RWPE2 (cell line): ENCODE data around the gene MIPOL1.
A peak's percentile ranks its signal among the peaks of the same experiment; 100 is the strongest.

Experiments used
- ATAC-seq: fragments of 200-7000 bp; cut with Tn5 transposase; 3 replicates; pipeline ENCODE4 v1.9.1; 2021; ENCODE audit warnings: low read depth
- DNase-seq: peaks from one replicate; pipeline ENCODE4 v3.0.0-alpha.2; 2020; ENCODE audit warnings: low spot score
- H3K27ac ChIP-seq: fragments of 450-650 bp; 2 replicates; pipeline ENCODE4 v1.5.1; 2017; ENCODE audit warnings: mild to moderate bottlenecking; ENCODE audit not compliant: poor library complexity, severe bottlenecking
- H3K27me3 ChIP-seq: fragments of 250-450 bp; sonication (Bioruptor Pico); 2 replicates; pipeline ENCODE4 v1.5.1; 2021; ENCODE audit warnings: mild to moderate bottlenecking, moderate library complexity; ENCODE audit not compliant: insufficient read depth, poor library complexity, severe bottlenecking
- H3K36me3 ChIP-seq: fragments of 250-450 bp; sonication (Bioruptor Pico); 2 replicates; pipeline ENCODE4 v1.5.1; 2020; ENCODE audit warnings: low read depth, mild to moderate bottlenecking, moderate library complexity
- H3K4me1 ChIP-seq: fragments of 250-450 bp; sonication (Bioruptor Pico); 2 replicates; pipeline ENCODE4 v1.5.1; 2021; ENCODE audit warnings: mild to moderate bottlenecking, moderate library complexity; ENCODE audit not compliant: insufficient read depth, poor library complexity, severe bottlenecking
- H3K4me3 ChIP-seq: fragments of 250-450 bp; sonication (Bioruptor Pico); 2 replicates; pipeline ENCODE4 v1.5.1; 2021; ENCODE audit warnings: mild to moderate bottlenecking, moderate library complexity; ENCODE audit not compliant: severe bottlenecking
- H3K9me3 ChIP-seq: fragments of 250-450 bp; sonication (Bioruptor Pico); 2 replicates; pipeline ENCODE4 v1.5.1; 2021; ENCODE audit warnings: mild to moderate bottlenecking, moderate library complexity; ENCODE audit not compliant: severe bottlenecking
- TF ChIP-seq, protein P1 (sequence below): fragments of 450-650 bp; IDR thresholded peaks from one replicate; pipeline ENCODE4 v1.5.1; 2017; ENCODE audit warnings: mild to moderate bottlenecking, moderate library complexity; ENCODE audit not compliant: poor library complexity, severe bottlenecking

MIPOL1 gene

DNA sequence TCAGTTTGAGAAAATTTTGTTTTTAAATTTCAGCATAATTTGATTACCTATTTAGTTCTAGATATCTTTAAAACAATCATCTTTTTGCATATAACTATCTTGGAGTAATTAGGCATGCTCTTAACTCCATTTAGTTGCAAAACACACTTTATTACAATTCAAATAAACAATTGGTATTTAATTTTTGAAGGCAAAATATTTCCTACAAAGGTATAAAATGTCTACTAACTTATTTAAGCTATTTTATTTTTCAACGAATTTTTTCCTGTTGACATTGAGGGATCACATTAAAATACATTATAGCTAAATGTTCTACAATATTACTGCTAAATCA, 389.0 kb downstream of the MIPOL1 start:
- Histone ChIP-seq H3K27me3 (no peaks in the 10 kb centered on the region), H3K4me1 (peaks cover 50% of the 10 kb centered on the region), H3K4me3 (peak overlapping the region; percentile 88), H3K36me3 (peaks cover 26% of the 10 kb centered on the region), H3K27ac (peak overlapping the region; percentile 93), H3K9me3 (no peaks in the 10 kb centered on the region)
- ATAC-seq, result no peak
- TF ChIP-seq, protein P1, sequence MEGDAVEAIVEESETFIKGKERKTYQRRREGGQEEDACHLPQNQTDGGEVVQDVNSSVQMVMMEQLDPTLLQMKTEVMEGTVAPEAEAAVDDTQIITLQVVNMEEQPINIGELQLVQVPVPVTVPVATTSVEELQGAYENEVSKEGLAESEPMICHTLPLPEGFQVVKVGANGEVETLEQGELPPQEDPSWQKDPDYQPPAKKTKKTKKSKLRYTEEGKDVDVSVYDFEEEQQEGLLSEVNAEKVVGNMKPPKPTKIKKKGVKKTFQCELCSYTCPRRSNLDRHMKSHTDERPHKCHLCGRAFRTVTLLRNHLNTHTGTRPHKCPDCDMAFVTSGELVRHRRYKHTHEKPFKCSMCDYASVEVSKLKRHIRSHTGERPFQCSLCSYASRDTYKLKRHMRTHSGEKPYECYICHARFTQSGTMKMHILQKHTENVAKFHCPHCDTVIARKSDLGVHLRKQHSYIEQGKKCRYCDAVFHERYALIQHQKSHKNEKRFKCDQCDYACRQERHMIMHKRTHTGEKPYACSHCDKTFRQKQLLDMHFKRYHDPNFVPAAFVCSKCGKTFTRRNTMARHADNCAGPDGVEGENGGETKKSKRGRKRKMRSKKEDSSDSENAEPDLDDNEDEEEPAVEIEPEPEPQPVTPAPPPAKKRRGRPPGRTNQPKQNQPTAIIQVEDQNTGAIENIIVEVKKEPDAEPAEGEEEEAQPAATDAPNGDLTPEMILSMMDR, result no peak
- no peak for DNase-seq

DNA sequence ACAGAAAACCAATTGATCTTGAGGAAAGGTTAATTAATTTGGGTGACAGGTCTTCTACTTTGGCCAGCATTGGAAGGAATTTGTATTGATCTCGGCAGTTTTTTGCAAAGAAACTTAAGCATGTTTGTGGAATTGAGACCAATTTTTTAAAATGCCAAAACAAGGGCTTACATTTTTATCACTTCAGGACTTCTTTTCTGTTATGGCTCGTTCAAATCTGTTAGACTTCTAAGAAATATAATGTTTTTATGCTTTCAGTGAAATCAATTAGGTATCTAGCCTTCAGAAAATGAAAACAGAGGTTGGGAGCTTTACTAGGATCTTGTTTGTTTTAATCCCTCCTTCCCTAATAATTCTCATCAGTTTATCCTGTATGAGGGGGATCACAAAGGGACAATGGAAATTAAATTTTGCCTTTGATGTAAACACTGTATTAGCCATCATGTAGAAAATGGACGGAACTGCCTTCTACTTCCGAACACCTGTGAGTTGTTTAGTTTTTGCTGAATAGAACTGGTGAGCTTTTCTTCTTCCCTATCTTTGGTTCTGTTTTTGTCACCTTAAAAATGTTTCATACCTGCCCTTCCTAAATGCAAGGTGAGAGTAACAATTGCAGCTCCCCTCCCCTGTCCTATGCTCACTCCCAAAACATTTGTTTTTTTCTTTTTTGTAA, 389.5 kb downstream of the MIPOL1 start:
- peak overlapping the region; percentile 88 for H3K4me3 ChIP-seq
- no peak for DNase-seq
- peaks cover 45% of the 10 kb centered on the region for H3K4me1 ChIP-seq
- TF ChIP-seq, protein P1, result no peak
- no peaks in the 10 kb centered on the region for H3K27me3 ChIP-seq
- H3K9me3 ChIP-seq, result no peaks in the 10 kb centered on the region
- peaks cover 26% of the 10 kb centered on the region for H3K36me3 ChIP-seq
- no peak for ATAC-seq
- H3K27ac ChIP-seq, result peak overlapping the region; percentile 93

DNA sequence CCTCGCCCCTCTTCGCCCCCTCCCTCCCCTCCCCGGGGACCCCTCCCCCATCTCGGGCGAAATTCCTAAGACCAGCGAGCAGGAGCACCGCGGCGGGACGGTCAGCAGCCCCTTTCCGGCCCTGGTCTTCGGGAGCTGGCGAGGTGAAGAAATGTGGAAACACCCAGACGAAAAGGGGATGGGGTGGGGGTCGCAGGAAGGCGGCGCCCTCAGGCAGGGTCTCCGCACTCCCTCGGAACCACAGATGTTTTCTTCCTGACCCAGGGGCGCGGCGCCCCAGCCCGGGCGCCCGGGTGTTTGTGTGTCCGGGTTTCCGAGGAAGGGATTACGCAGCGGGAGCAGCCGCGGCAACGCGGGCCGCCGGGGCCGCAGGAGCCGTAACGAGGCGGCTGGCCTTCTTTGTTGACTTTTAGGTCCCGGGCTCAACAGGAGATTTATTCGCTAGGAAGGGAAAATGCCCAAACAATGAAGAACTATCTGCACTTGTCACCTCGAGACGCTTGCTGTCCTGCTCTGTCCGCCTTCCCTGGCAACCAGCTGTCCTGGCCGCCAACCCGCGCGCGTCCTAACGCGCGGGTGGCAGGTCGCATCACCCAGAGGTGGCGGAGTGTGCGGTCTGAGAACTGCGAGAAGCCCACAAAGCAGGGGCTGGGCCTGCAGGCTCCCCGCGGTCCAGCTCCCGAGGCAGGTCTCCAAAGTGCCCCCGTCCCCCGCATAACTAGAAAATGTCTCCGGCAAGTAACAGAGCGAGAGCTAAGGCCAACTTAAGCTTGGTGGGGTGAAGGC, 390.3 kb downstream of the MIPOL1 start:
- Histone ChIP-seq H3K27me3 (no peaks in the 10 kb centered on the region), H3K27ac (peak overlapping the region; percentile 93), H3K4me1 (peaks cover 37% of the 10 kb centered on the region), H3K4me3 (peak overlapping the region; percentile 88), H3K36me3 (peaks cover 26% of the 10 kb centered on the region), H3K9me3 (no peaks in the 10 kb centered on the region)
- TF ChIP-seq, protein P1, result no peak
- ATAC-seq, result no peak
- no peak for DNase-seq

DNA sequence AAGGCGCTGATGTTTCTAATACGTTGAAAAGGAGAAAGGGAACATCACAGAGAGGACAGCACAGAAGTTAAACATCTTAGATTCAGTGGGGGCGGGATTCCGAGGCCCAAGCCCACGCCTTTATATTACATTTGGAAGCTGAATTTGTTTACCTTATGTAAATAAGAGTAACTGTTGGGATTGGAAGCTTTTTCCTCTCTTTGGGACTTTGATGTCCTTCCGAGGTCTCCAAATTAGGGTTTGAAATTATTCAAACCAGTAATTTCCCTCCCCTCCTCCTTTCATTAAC, 390.9 kb downstream of the MIPOL1 start:
- Histone ChIP-seq H3K4me1 (peaks cover 35% of the 10 kb centered on the region), H3K27me3 (no peaks in the 10 kb centered on the region), H3K27ac (peak overlapping the region; percentile 93), H3K4me3 (peak overlapping the region; percentile 88), H3K9me3 (no peaks in the 10 kb centered on the region), H3K36me3 (peaks cover 28% of the 10 kb centered on the region)
- DNase-seq (no peak), ATAC-seq (0 out of 3 replicates have a peak, but pooled peaks have one; percentile 2)
- TF ChIP-seq, protein P1, result no peak
